Stimulated activated naive CD8-positive, alpha-beta T cell treated with anti-CD3 and anti-CD28 coated beads, Interleukin-15, Interleukin-2, amounts not matched to agents 100 ng/mL and 50 ng/mL, for 24 hours (primary cell): Measurements from ENCODE around the gene EPS8L3.

Source experiments
- H3K27ac Mint-ChIP-seq: one replicate; pipeline ENCODE4 v1.8.0; 2021; ENCODE audit warnings: mild to moderate bottlenecking, mixed read lengths
- H3K27me3 Mint-ChIP-seq: one replicate; pipeline ENCODE4 v1.8.0; 2021; ENCODE audit warnings: mixed read lengths
- H3K36me3 Mint-ChIP-seq: one replicate; pipeline ENCODE4 v1.8.0; 2021; ENCODE audit warnings: low read depth, mixed read lengths
- H3K4me1 Mint-ChIP-seq: one replicate; pipeline ENCODE4 v1.8.0; 2021; ENCODE audit warnings: low read depth, mixed read lengths
- H3K4me3 Mint-ChIP-seq: one replicate; pipeline ENCODE4 v1.8.0; 2021; ENCODE audit warnings: mild to moderate bottlenecking, mixed read lengths
- H3K9me3 Mint-ChIP-seq: one replicate; pipeline ENCODE4 v1.8.0; 2021; ENCODE audit warnings: mixed read lengths

EPS8L3 gene, protein sequence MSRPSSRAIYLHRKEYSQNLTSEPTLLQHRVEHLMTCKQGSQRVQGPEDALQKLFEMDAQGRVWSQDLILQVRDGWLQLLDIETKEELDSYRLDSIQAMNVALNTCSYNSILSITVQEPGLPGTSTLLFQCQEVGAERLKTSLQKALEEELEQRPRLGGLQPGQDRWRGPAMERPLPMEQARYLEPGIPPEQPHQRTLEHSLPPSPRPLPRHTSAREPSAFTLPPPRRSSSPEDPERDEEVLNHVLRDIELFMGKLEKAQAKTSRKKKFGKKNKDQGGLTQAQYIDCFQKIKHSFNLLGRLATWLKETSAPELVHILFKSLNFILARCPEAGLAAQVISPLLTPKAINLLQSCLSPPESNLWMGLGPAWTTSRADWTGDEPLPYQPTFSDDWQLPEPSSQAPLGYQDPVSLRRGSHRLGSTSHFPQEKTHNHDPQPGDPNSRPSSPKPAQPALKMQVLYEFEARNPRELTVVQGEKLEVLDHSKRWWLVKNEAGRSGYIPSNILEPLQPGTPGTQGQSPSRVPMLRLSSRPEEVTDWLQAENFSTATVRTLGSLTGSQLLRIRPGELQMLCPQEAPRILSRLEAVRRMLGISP

GRCh38 chr1:109763646-109764415 is at the start of gene EPS8L3:
TSS of gene EPS8L3 (minus strand) at chr1:109763923. CDS start at chr1:109761749, 2,174 bp downstream.
- Mint-ChIP-seq H3K9me3 (no peaks in the 10 kb centered on the region), H3K27ac (no peak within 1 kb of the TSS)

DNA sequence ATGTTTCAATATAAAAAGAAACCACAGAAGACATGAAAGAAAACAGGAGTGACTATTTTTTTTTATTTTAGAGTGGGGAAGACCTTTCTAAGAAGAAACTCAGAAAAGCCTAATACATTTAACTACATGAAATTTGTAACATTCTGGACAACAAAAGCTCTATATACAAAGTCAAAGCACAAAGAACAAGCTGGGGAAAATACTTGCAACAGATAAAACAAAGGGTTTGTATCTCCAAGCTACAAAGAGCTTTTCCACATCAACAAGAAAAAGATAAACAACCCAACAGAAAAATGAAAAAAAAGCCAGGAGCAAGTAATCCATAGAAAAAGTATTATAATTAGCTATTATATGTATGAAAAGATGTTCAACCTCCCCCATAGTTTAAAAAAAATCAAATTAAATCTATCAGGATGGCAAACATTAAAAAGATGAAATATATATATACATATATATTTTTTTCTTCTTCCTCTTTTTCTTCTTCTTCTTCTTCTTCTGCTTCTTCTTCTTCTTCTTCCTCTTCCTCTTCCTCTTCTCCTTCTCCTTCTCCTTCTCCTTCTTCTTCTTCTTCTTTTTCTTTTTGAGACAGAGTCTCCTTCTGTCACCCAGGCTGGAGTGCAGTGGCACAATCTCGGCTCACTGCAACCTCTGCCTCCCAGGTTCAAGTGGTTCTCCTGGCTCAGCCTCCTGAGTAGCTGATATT is 49.1 kb upstream of the EPS8L3 start:
- no peak overlapping the region for H3K27ac Mint-ChIP-seq
- H3K36me3 Mint-ChIP-seq, result no peaks in the 10 kb centered on the region
- H3K9me3 Mint-ChIP-seq, result no peaks in the 10 kb centered on the region
- peaks cover 15% of the 10 kb centered on the region for H3K4me1 Mint-ChIP-seq
- H3K4me3 Mint-ChIP-seq, result no peak overlapping the region
- H3K27me3 Mint-ChIP-seq, result no peaks in the 10 kb centered on the region

More at GRCh38 chr1:109763646-109764415, at the start of gene EPS8L3:
- no peaks in the 10 kb centered on the region for H3K36me3 Mint-ChIP-seq
- H3K4me1 Mint-ChIP-seq, result no peaks in the 10 kb centered on the region
- H3K27me3 Mint-ChIP-seq, result no peaks in the 10 kb centered on the region
- no peak within 1 kb of the TSS for H3K4me3 Mint-ChIP-seq

DNA sequence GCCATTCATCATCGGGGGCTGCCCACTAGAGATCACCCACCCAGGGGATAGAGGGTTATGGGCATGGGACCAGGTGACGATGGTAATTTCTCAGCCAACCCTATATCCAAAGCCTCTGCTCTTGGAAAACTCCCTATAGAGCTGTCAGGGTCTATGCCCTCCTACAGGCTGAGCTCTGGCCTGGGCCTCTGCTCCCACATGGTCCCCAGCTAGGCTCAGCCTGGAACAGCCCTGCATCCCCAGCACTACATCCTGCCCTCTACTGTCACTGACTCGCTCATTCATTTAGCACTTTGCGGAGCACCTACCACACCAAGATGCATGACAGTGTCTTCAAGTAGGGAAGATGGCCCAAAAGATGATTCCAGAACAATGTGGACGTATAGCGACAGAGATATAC is 45.0 kb upstream of the EPS8L3 start:
- Mint-ChIP-seq H3K4me1 (peaks cover 21% of the 10 kb centered on the region), H3K9me3 (no peaks in the 10 kb centered on the region), H3K27me3 (no peaks in the 10 kb centered on the region), H3K4me3 (no peak overlapping the region), H3K36me3 (no peaks in the 10 kb centered on the region), H3K27ac (no peak overlapping the region)

- H3K4me3 Mint-ChIP-seq, result no peak overlapping the region
- H3K27me3 Mint-ChIP-seq, result no peaks in the 10 kb centered on the region
- no peaks in the 10 kb centered on the region for H3K36me3 Mint-ChIP-seq
- peak overlapping the region; percentile 50 for H3K27ac Mint-ChIP-seq
- H3K9me3 Mint-ChIP-seq, result no peaks in the 10 kb centered on the region
- peaks cover 27% of the 10 kb centered on the region for H3K4me1 Mint-ChIP-seq
Measured at GRCh38 chr1:109807822-109808680, 44.3 kb upstream of the EPS8L3 start.

DNA sequence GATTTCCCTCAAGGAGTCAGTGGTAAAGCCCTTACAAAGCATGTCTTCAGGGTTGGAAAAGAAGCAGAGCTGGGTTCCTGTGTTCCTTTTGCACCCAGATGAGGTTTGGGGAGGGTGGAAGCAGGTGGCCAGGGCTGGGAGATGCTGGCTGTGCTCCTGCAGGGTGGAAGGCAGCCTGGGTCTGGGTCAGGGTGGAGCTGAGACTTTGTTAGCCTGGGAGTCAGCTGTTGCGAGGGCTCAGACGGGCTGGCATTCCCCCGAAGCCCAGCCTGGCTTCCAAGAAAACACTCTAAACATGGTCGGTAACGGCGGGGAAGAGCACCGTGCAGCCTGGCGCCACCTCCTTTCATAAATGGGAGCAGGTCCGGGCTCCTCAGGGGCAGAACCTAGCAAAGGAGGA is 43.7 kb upstream of the EPS8L3 start:
- Mint-ChIP-seq H3K27me3 (no peaks in the 10 kb centered on the region), H3K27ac (no peak overlapping the region), H3K4me3 (no peak overlapping the region), H3K4me1 (peaks cover 34% of the 10 kb centered on the region), H3K9me3 (no peaks in the 10 kb centered on the region), H3K36me3 (no peaks in the 10 kb centered on the region)

DNA sequence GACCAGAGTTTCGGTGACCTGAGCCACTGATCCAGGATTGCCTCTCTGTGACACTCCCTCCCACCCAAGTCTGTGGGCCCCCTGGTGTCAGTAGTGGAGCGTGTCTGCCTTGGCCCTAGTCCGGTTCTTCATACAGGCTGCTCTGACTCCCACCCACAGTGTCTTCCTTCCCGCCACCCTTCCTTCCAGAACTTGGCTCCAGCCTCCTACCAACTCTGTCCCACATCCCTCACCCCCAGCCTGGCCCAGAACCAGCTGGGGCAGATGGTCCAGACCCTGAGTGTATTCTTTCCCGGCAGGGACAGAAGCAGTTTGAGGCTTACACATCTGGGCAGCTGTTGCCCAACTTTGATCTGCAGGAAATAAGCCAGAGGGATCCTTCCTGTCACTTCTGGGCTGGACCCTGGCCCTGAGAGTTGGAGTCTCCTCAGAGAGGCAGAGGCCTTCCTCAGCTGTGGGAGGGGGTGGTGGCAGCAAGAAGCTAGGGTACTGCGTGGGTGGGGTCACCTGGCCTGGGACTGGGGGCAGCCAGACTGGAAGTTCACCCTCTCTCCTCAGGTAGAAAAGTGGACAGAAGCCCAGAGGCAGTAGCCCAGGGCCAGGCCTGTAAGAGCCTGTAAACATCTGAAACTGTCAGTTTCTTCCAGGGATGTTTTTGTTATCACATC is 43.1 kb upstream of the EPS8L3 start:
- H3K27ac Mint-ChIP-seq, result no peak overlapping the region
- H3K4me1 Mint-ChIP-seq, result peaks cover 39% of the 10 kb centered on the region
- no peaks in the 10 kb centered on the region for H3K27me3 Mint-ChIP-seq
- H3K36me3 Mint-ChIP-seq, result no peaks in the 10 kb centered on the region
- no peak overlapping the region for H3K4me3 Mint-ChIP-seq
- no peaks in the 10 kb centered on the region for H3K9me3 Mint-ChIP-seq

GRCh38 chr1:109805486-109806165 is 41.9 kb upstream of the EPS8L3 start:
- no peak overlapping the region for H3K27ac Mint-ChIP-seq
- H3K27me3 Mint-ChIP-seq, result no peaks in the 10 kb centered on the region
- H3K9me3 Mint-ChIP-seq, result no peaks in the 10 kb centered on the region
- H3K4me3 Mint-ChIP-seq, result no peak overlapping the region
- H3K4me1 Mint-ChIP-seq, result peaks cover 51% of the 10 kb centered on the region
- H3K36me3 Mint-ChIP-seq, result no peaks in the 10 kb centered on the region

GRCh38 chr1:109804660-109805059 is 40.9 kb upstream of the EPS8L3 start:
- Mint-ChIP-seq H3K27ac (no peak overlapping the region), H3K36me3 (no peaks in the 10 kb centered on the region)

GRCh38 chr1:109803901-109804331 is 40.2 kb upstream of the EPS8L3 start:
- Mint-ChIP-seq H3K36me3 (no peaks in the 10 kb centered on the region), H3K9me3 (no peaks in the 10 kb centered on the region), H3K27ac (peak overlapping the region; percentile 90), H3K4me3 (peak overlapping the region; percentile 60), H3K4me1 (peaks cover 63% of the 10 kb centered on the region), H3K27me3 (no peaks in the 10 kb centered on the region)

More at GRCh38 chr1:109804660-109805059, 40.9 kb upstream of the EPS8L3 start:
- H3K27me3 Mint-ChIP-seq, result no peaks in the 10 kb centered on the region
- no peak overlapping the region for H3K4me3 Mint-ChIP-seq
- H3K4me1 Mint-ChIP-seq, result peaks cover 58% of the 10 kb centered on the region
- H3K9me3 Mint-ChIP-seq, result no peaks in the 10 kb centered on the region

DNA sequence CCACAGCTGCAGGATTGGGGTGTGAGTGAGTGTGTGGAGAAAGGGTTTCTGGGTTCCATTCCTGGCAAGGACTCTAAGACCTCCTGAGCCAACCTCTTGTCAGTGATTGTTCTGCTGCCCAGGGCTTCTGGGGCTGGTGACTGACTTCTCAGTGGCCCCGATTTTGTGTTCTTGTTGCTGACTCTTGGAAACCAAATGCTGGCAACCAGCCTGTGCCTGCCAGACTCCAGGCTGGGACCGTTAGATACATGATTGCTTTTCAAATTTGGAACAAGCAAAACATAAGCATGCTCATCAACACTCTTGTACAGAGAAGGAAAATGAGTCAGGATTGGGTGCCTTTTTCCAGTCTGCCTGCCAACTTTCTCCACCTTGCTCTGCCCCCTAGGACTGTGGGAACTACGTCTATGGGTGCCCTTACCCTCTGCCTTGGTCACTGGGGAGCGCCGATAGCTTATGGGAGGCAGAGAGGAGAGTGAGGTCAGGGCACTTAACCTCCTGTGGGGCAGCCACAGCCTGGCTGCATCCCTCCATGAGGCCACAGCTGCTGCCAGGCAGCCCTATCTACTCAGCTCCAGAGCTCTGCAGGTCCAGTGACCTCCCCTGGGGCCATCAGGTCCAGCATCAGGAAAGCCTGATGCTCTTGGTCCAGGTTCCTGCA is 39.3 kb upstream of the EPS8L3 start:
- Mint-ChIP-seq H3K36me3 (no peaks in the 10 kb centered on the region), H3K27ac (peak overlapping the region; percentile 90), H3K4me1 (peaks cover 65% of the 10 kb centered on the region), H3K27me3 (no peaks in the 10 kb centered on the region), H3K4me3 (peak overlapping the region; percentile 60), H3K9me3 (no peaks in the 10 kb centered on the region)

GRCh38 chr1:109802136-109802900 is 38.6 kb upstream of the EPS8L3 start:
- Mint-ChIP-seq H3K4me3 (peak overlapping the region; percentile 60), H3K4me1 (peaks cover 66% of the 10 kb centered on the region), H3K27ac (peak overlapping the region; percentile 90)

DNA sequence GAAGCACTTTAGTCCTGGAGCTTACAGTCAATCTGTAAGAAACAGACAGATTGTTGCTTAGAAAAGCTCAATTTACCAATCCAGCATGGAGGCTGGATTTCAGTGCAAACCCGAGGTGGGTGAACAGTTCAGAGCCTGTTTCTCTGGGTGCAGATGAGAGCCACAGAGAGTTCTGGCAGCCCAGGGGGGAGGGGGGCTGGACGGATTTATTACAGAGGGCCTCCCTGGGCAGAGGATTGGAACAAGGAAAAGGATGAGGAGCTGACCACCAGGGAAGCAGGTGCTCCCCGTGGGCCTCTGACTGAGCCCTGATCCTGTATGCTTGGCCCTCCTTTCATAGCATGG is 38.0 kb upstream of the EPS8L3 start:
- Mint-ChIP-seq H3K27me3 (no peaks in the 10 kb centered on the region), H3K36me3 (no peaks in the 10 kb centered on the region), H3K27ac (peak overlapping the region; percentile 90), H3K4me3 (peak overlapping the region; percentile 60), H3K9me3 (no peaks in the 10 kb centered on the region), H3K4me1 (peaks cover 70% of the 10 kb centered on the region)

More at GRCh38 chr1:109802136-109802900, 38.6 kb upstream of the EPS8L3 start:
- Mint-ChIP-seq H3K27me3 (no peaks in the 10 kb centered on the region), H3K9me3 (no peaks in the 10 kb centered on the region), H3K36me3 (no peaks in the 10 kb centered on the region)
